Transverse colon (tissue), 4 donors: ENCODE measurements around the gene HECTD1. TPM values are rescaled to one million over a fixed set of nuclear protein-coding genes. Genes with fewer than 3 reads are reported as not detected.

Source experiments
- DNase-seq: peaks from one replicate; pipeline ENCODE4 v3.0.0-alpha.2; 2019
- H3K27ac ChIP-seq, 4 donors: fragments of 200-600 bp; sonication (generic); 2 replicates each; pipeline ENCODE4 v1.5.1; 2016 to 2018; ENCODE audit warnings: inconsistent platforms in 4 of 4
- H3K27me3 ChIP-seq: fragments of 200-600 bp; sonication (generic); 2 replicates; pipeline ENCODE4 v1.5.1; 2017; ENCODE audit warnings: inconsistent platforms
- H3K36me3 ChIP-seq, 4 donors: fragments of 200-600 bp; sonication (generic); 2 replicates each; pipeline ENCODE4 v1.5.1; 2017 to 2019; ENCODE audit warnings: inconsistent platforms in 4 of 4
- H3K4me1 ChIP-seq, 4 donors: fragments of 200-600 bp; sonication (generic); 2 replicates each; pipeline ENCODE4 v1.5.1; 2017 to 2020; ENCODE audit warnings: inconsistent platforms in 4 of 4
- H3K4me3 ChIP-seq, 4 donors: fragments of 200-600 bp; sonication (generic); 1 replicate in 1 of 4; 2 replicates in 3 of 4; pipeline versions ENCODE4 v1.5.1 to v1.6.1; 2017 to 2019; ENCODE audit warnings: inconsistent platforms in 4 of 4
- H3K9me3 ChIP-seq, 2 donors: fragments of 200-600 bp; sonication (generic); 2 replicates each; pipeline ENCODE4 v1.5.1; 2017 to 2019; ENCODE audit warnings: inconsistent platforms in 2 of 2
- CTCF ChIP-seq, 5 experiments: fragments of 200-600 bp in 3 of 5; fragments of 450-650 bp in 2 of 5; sonication (generic) in 3 of 5; IDR thresholded peaks; 1 replicate in 2 of 5; 2 replicates in 3 of 5; pipeline ENCODE4 v1.5.1; 2016 to 2017; ENCODE audit warnings: antibody characterized with exemption in 5 of 5, inconsistent platforms in 3 of 5, mild to moderate bottlenecking in 2 of 5, moderate library complexity in 1 of 5
- EP300 ChIP-seq: sonication (generic); formaldehyde crosslinking; IDR thresholded peaks from one replicate; pipeline ENCODE4 v1.6.1; 2017; ENCODE audit warnings: antibody characterized with exemption, low read depth
- POLR2A ChIP-seq: fragments of 450-650 bp; IDR thresholded peaks from one replicate; pipeline ENCODE4 v1.6.1; 2016; ENCODE audit warnings: antibody characterized with exemption, mild to moderate bottlenecking, moderate library complexity
- POLR2AphosphoS5 ChIP-seq, 3 donors: sonication (generic); formaldehyde crosslinking; IDR thresholded peaks; one replicate each; pipeline ENCODE4 v1.6.1; 2016; ENCODE audit warnings: antibody characterized with exemption in 3 of 3
- WGBS, 2 donors: methylation state at CpG; one replicate each; pipeline ENCODE4 v1.1.5; 2018; ENCODE audit warnings: low coverage in 1 of 2; 5-methylcytosine and 5-hydroxymethylcytosine counted together
- in situ Hi-C, 4 donors: fragments of 200-750 bp; cut with MboI; loops; one replicate each; pipeline versions ENCODE4 v1.15.0 to v1.15.1; 2017; ENCODE audit warnings: low sequenced_read_pairs in 3 of 4, low pct_ligation_motif_present in 1 of 4, low pct_unique_long_range_greater_than_20kb in 1 of 4
- intact Hi-C: fragments of 100-400 bp; cut with DNase I; formaldehyde crosslinking; loops from one replicate; pipeline ENCODE4 v1.15.1; 2023; ENCODE audit warnings: low total_unique reads
- small RNA-seq, 4 donors: library from RNA; depleted of rRNA; stranded (forward); fragments of <200 nt; gene quantifications; one replicate each; pipeline ENCODE3, GENCODE V24; 2016
- total RNA-seq, 4 donors: library from RNA; depleted of rRNA; stranded (reverse); fragments of >200 nt; gene quantifications; one replicate each; pipeline ENCODE4 v1.1.0, GENCODE V29; 2016

Gene HECTD1
- total RNA-seq, 4 donors from 2014 or later, result 111 to 237 (median 154) TPM

GRCh38 chr14:31051023-31051422, 156.6 kb downstream of the HECTD1 start:
- Histone ChIP-seq H3K27me3 (no peaks in the 10 kb centered on the region), H3K4me3 (no peak overlapping the region), H3K4me1 (peaks cover 0 to 4% (median 1%) of the 10 kb centered on the region in 4 donors), H3K9me3 (no peaks in the 10 kb centered on the region), H3K27ac (no peak overlapping the region), H3K36me3 (no peaks in the 10 kb centered on the region)
- TF ChIP-seq EP300 (no peak), POLR2A (no peak), CTCF (IDR thresholded peaks at IDR 0.05) (no peak), POLR2AphosphoS5 (IDR thresholded peaks at IDR 0.05) (no peak)
- 91 to 92% methylated on average over 7 of the region's 7 CpGs for WGBS, 2 donors
- intact Hi-C loops (no loop called here), in situ Hi-C loops (no loop called here)
- DNase-seq, result no peak

Small RNA genes within 50 kb of the gene (small RNA-seq; reads per million reads assigned to genes)
- 0 reads per million in 4 donors for gene RF00019
- gene RNU6-541P, result 0 reads per million in 4 donors

Other genes with a start within 250 kb of the HECTD1 start
- gene AP4S1, start 182.1 kb downstream of the HECTD1 start, total RNA-seq, result 1 to 10 TPM in 3 of 4 donors, under 1 TPM in 1; 0.60 to 9.8 (median 4.6) TPM
- gene STRN3, start 181.4 kb downstream of the HECTD1 start, total RNA-seq, result 10 to 100 TPM; 42.3 to 57.5 (median 51.5) TPM
- 10 to 100 TPM; 15.3 to 58.4 (median 38.5) TPM for gene HEATR5A, start 212.8 kb upstream of the HECTD1 start, total RNA-seq
- 10 to 100 TPM in 3 of 4 donors, 1 to 10 TPM in 1; 7.5 to 62.7 (median 25.9) TPM for gene DTD2, start 249.7 kb upstream of the HECTD1 start, total RNA-seq